DND-41 (cell line): Measurements from ENCODE around the gene TSPYL1.
A peak's percentile ranks its signal among the peaks of the same experiment; 100 is the strongest.

Source experiments
- ATAC-seq: fragments of 200-7000 bp; cut with Tn5 transposase; 3 replicates; pipeline ENCODE4 v1.9.1; 2021; ENCODE audit warnings: low read depth; ENCODE audit not compliant: insufficient read depth
- DNase-seq: peaks from one replicate; pipeline ENCODE4 v3.0.0-alpha.2; 2020
- H2AFZ ChIP-seq: 2 replicates; pipeline ENCODE4 v1.6.0; 2012; ENCODE audit warnings: low read depth, low read length
- H3K27ac ChIP-seq: 2 replicates; pipeline ENCODE4 v1.5.1; 2012; ENCODE audit warnings: low read length, inconsistent platforms
- H3K27me3 ChIP-seq: fragments of 200-600 bp; sonication (generic); 2 replicates; pipeline ENCODE4 v1.6.0; 2012; ENCODE audit warnings: low read length, mild to moderate bottlenecking, inconsistent platforms; ENCODE audit not compliant: insufficient read depth, poor library complexity
- H3K36me3 ChIP-seq: 2 replicates; pipeline ENCODE4 v1.5.1; 2012; ENCODE audit warnings: low read length, inconsistent platforms; ENCODE audit not compliant: insufficient read depth
- H3K4me1 ChIP-seq: 2 replicates; pipeline ENCODE4 v1.5.1; 2012; ENCODE audit warnings: mild to moderate bottlenecking, low read length; ENCODE audit not compliant: insufficient read depth
- H3K4me2 ChIP-seq: 2 replicates; pipeline ENCODE4 v1.6.0; 2012; ENCODE audit warnings: mild to moderate bottlenecking, moderate library complexity, low read length, inconsistent platforms; ENCODE audit not compliant: insufficient read depth
- H3K4me3 ChIP-seq, 2 experiments: fragments of 200-600 bp in 1 of 2; shearing (Covaris generic) in 1 of 2; 2 replicates each; pipeline ENCODE4 v1.5.1; 2012 to 2016; ENCODE audit warnings: inconsistent platforms in 2 of 2, low read length in 2 of 2, mild to moderate bottlenecking in 2 of 2, low read depth in 1 of 2, moderate library complexity in 1 of 2
- H3K79me2 ChIP-seq: 2 replicates; pipeline ENCODE4 v1.6.0; 2012; ENCODE audit warnings: low read length, inconsistent platforms; ENCODE audit not compliant: insufficient read depth
- H3K9ac ChIP-seq: 2 replicates; pipeline ENCODE4 v1.6.0; 2012; ENCODE audit warnings: low read depth, mild to moderate bottlenecking, inconsistent platforms, low read length, moderate library complexity
- H3K9me3 ChIP-seq: 2 replicates; pipeline ENCODE4 v1.5.1; 2012; ENCODE audit warnings: low read length, moderate library complexity, mild to moderate bottlenecking, inconsistent platforms; ENCODE audit not compliant: insufficient read depth, severe bottlenecking
- H4K20me1 ChIP-seq: 2 replicates; pipeline ENCODE4 v1.6.0; 2012; ENCODE audit warnings: low read length; ENCODE audit not compliant: insufficient read depth
- EZH2 ChIP-seq: IDR thresholded peaks from 3 replicates; pipeline ENCODE4 v1.6.1; 2012; ENCODE audit warnings: borderline replicate concordance, low read depth, mild to moderate bottlenecking, moderate library complexity, low read length, inconsistent platforms; ENCODE audit not compliant: severe bottlenecking
- TF ChIP-seq, protein P1 (sequence below): IDR thresholded peaks from 2 replicates; pipeline ENCODE4 v1.5.1; 2012; ENCODE audit warnings: borderline replicate concordance, low read length, moderate library complexity, mild to moderate bottlenecking; ENCODE audit not compliant: poor library complexity, severe bottlenecking; ENCODE audit errors: extremely low read depth

Gene TSPYL1

DNA sequence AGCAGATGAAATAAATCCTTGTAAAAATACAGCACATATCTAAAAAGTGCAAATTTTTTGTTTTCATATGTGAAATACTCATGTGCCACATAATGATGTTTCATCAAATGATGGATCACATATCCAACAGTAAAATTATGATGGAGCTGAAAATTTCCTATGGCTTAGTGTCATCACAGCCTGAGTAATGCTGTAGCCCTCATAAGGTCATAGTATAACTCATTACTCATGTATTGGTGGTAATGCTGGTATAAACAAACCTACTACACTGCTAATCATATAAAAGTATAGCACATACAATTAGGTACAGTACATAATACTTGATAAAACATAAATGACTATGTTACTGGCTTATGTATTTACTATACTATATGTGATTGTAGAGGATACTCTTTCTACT is 12.9 kb downstream of the TSPYL1 start:
- H3K36me3 ChIP-seq: peaks cover 21% of the 10 kb centered on the region
- H3K9me3 ChIP-seq: no peaks in the 10 kb centered on the region
- H2AFZ ChIP-seq: no peak overlapping the region
- no peak overlapping the region for H3K4me3 ChIP-seq
- H3K9ac ChIP-seq: no peak overlapping the region
- ATAC-seq: no peak
- no peak overlapping the region for H3K27ac ChIP-seq
- H3K4me1 ChIP-seq: no peaks in the 10 kb centered on the region; the same call in 1 of the 2 replicates
- DNase-seq: no peak
- 0 out of 2 replicates have a peak, but pooled peaks cover 3% of the 10 kb centered on the region for H4K20me1 ChIP-seq
- TF ChIP-seq, protein P1, sequence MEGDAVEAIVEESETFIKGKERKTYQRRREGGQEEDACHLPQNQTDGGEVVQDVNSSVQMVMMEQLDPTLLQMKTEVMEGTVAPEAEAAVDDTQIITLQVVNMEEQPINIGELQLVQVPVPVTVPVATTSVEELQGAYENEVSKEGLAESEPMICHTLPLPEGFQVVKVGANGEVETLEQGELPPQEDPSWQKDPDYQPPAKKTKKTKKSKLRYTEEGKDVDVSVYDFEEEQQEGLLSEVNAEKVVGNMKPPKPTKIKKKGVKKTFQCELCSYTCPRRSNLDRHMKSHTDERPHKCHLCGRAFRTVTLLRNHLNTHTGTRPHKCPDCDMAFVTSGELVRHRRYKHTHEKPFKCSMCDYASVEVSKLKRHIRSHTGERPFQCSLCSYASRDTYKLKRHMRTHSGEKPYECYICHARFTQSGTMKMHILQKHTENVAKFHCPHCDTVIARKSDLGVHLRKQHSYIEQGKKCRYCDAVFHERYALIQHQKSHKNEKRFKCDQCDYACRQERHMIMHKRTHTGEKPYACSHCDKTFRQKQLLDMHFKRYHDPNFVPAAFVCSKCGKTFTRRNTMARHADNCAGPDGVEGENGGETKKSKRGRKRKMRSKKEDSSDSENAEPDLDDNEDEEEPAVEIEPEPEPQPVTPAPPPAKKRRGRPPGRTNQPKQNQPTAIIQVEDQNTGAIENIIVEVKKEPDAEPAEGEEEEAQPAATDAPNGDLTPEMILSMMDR: no peak
- TF ChIP-seq EZH2: no peak
- H3K79me2 ChIP-seq: peaks cover 7% of the 10 kb centered on the region
- H3K27me3 ChIP-seq: no peaks in the 10 kb centered on the region
- no peak overlapping the region for H3K4me2 ChIP-seq

DNA sequence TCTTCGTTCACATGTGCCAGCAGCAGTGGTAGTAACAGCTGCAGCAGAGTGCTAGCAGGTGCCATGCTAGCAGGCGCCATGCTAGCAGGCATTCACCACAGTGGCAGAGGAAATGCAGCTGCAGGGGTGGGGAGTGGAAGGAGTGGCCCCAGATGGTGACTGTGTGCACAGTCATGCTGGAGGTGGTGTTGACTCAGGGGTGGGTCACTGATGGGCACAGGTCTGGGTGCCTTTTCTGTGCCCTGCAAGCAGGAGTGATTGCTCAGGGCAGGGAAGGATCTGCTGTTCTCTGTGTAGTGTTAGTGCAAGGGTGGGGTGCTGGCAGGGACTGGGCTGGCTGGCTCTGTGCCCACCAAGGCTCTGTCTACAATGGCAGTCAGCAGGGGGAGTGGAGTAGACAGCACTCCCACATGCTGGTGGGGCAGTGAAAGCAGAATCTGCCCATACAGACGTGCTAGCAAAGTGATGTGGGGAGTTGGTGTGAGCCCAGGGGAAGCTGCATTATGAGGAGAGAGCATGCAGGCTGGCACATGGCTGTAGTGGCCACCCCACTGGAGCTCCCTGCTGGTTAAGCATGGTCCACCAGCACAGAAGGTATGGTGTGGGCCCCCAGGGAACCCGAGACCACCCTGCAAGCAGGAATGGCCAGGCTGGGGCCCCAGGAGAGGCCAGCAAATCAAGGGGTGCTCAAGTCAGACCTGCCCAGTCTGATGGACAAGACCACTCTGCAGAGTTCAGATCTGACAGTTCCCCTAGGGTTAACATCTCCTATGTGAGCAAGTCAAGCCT is 14.5 kb downstream of the TSPYL1 start:
- Histone ChIP-seq H3K27ac (no peak overlapping the region; the same call in 1 of the 2 replicates), H3K9ac (no peak overlapping the region), H3K4me2 (no peak overlapping the region), H3K4me3 (no peak overlapping the region), H3K9me3 (no peaks in the 10 kb centered on the region), H3K27me3 (no peaks in the 10 kb centered on the region), H4K20me1 (0 out of 2 replicates have a peak, but pooled peaks cover 3% of the 10 kb centered on the region), H2AFZ (no peak overlapping the region), H3K36me3 (peaks cover 12% of the 10 kb centered on the region), H3K4me1 (no peaks in the 10 kb centered on the region; the same call in 1 of the 2 replicates), H3K79me2 (peaks cover 6% of the 10 kb centered on the region)
- peak; percentile 46 for ATAC-seq
- TF ChIP-seq, protein P1: no peak
- no peak for TF ChIP-seq EZH2
- DNase-seq: no peak

DNA sequence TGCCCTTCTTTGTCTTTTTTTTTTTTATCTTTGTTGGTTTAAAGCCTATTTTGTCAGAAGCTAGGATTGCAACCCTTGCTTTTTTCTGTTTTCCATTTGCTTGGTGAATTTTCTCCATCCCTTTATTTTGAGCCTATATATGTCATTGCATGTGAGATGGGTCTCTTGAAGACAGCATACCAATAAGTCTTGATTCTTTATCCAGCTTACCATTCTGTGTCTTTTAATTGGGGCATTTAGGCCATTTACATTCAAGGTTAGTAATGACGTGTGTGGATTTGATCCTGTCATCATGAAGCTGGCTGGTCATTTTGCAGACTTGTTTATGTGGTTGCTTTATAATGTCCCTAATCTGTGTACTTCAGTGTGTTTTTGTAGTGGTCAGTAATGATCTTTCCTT is 16.4 kb downstream of the TSPYL1 start:
- Histone ChIP-seq H3K36me3 (peaks cover 16% of the 10 kb centered on the region), H3K27ac (no peak overlapping the region), H3K9me3 (no peaks in the 10 kb centered on the region), H3K79me2 (peaks cover 6% of the 10 kb centered on the region), H3K4me2 (no peak overlapping the region), H3K4me3 (no peak overlapping the region), H3K4me1 (no peaks in the 10 kb centered on the region), H3K9ac (no peak overlapping the region), H4K20me1 (0 out of 2 replicates have a peak, but pooled peaks cover 3% of the 10 kb centered on the region), H2AFZ (no peak overlapping the region), H3K27me3 (no peaks in the 10 kb centered on the region)
- TF ChIP-seq EZH2: no peak
- TF ChIP-seq, protein P1: no peak
- DNase-seq (no peak), ATAC-seq (no peak)
